ENCODE data around the gene ENC1.

The ENC1 gene

GRCh38 chr5:74632947-74633356 is 7.6 kb downstream of the ENC1 start:
- no peak for DNase-seq (ENCODE audit: low read depth in 2 of 2, low spot score in 1 of 2)

GRCh38 chr5:74631081-74631953 is 9.2 kb downstream of the ENC1 start:
- DNase-seq (ENCODE audit: low read depth in 2 of 2, low spot score in 1 of 2): no peak

GRCh38 chr5:74630453-74631066 is 10.0 kb downstream of the ENC1 start:
- DNase-seq (ENCODE audit: low read depth in 2 of 2, low spot score in 1 of 2): no peak

- DNase-seq (ENCODE audit: low read depth in 2 of 2, low spot score in 1 of 2): no peak
These were observed 11.2 kb downstream of the ENC1 start for GRCh38 chr5:74629326-74629725.

GRCh38 chr5:74628359-74628758 is 12.2 kb downstream of the ENC1 start:
- no peak for DNase-seq (ENCODE audit: low read depth in 2 of 2, low spot score in 1 of 2)

- no peak for DNase-seq (ENCODE audit: low read depth in 2 of 2, low spot score in 1 of 2)
These were observed 12.8 kb downstream of the ENC1 start for GRCh38 chr5:74627646-74628279.

GRCh38 chr5:74626386-74627222 is 13.9 kb downstream of the ENC1 start:
- DNase-seq (ENCODE audit: low read depth in 2 of 2, low spot score in 1 of 2): no peak

- DNase-seq (ENCODE audit: low read depth in 2 of 2, low spot score in 1 of 2): no peak
These were observed 14.7 kb downstream of the ENC1 start for GRCh38 chr5:74625742-74626241.

GRCh38 chr5:74624931-74625505 is 15.5 kb downstream of the ENC1 start:
- no peak for DNase-seq (ENCODE audit: low read depth in 2 of 2, low spot score in 1 of 2)

GRCh38 chr5:74624501-74624900 is 16.0 kb downstream of the ENC1 start:
- no peak for DNase-seq (ENCODE audit: low read depth in 2 of 2, low spot score in 1 of 2)

GRCh38 chr5:74623748-74624408 is 16.6 kb downstream of the ENC1 start:
- DNase-seq (ENCODE audit: low read depth in 2 of 2, low spot score in 1 of 2): no peak

- no peak for DNase-seq (ENCODE audit: low read depth in 2 of 2, low spot score in 1 of 2)
These were observed 17.4 kb downstream of the ENC1 start for GRCh38 chr5:74623006-74623611.

GRCh38 chr5:74622122-74622521 is 18.4 kb downstream of the ENC1 start:
- DNase-seq (ENCODE audit: low read depth in 2 of 2, low spot score in 1 of 2): no peak

GRCh38 chr5:74621492-74621891 is 19.0 kb downstream of the ENC1 start:
- DNase-seq (ENCODE audit: low read depth in 2 of 2, low spot score in 1 of 2): no peak

- DNase-seq (ENCODE audit: low read depth in 2 of 2, low spot score in 1 of 2): no peak
These were observed 21.2 kb downstream of the ENC1 start for GRCh38 chr5:74619308-74619707.

GRCh38 chr5:74618106-74618505 is 22.4 kb downstream of the ENC1 start:
- no peak for DNase-seq (ENCODE audit: low read depth in 2 of 2, low spot score in 1 of 2)

- no peak for DNase-seq (ENCODE audit: low read depth in 2 of 2, low spot score in 1 of 2)
These were observed 23.3 kb downstream of the ENC1 start for GRCh38 chr5:74617202-74617601.

GRCh38 chr5:74616236-74617146 is 24.0 kb downstream of the ENC1 start:
- no peak for DNase-seq (ENCODE audit: low read depth in 2 of 2, low spot score in 1 of 2)

- no peak for DNase-seq (ENCODE audit: low read depth in 2 of 2, low spot score in 1 of 2)
These were observed 27.2 kb downstream of the ENC1 start for GRCh38 chr5:74613283-74613682.
